ENCODE data around the gene SMPX.

- TF ChIP-seq TCF4 (CRISPR knock-in tag; IDR thresholded peaks at IDR 0.05; ENCODE audit: borderline replicate concordance): no peak
- TF ChIP-seq PPARA (CRISPR knock-in tag; IDR thresholded peaks at IDR 0.05; ENCODE audit: borderline replicate concordance): no peak
- no peak for TF ChIP-seq PATZ1 (CRISPR knock-in tag; IDR thresholded peaks at IDR 0.05; ENCODE audit: borderline replicate concordance)
- no peak for TF ChIP-seq ZNF70 (CRISPR knock-in tag; IDR thresholded peaks at IDR 0.05)
- no peak for TF ChIP-seq ZFP3 (CRISPR knock-in tag; IDR thresholded peaks at IDR 0.05)
- no peak for TF ChIP-seq ZNF8 (CRISPR knock-in tag; IDR thresholded peaks at IDR 0.05)
- no peak for TF ChIP-seq TOX (CRISPR knock-in tag; IDR thresholded peaks at IDR 0.05; ENCODE audit: borderline replicate concordance)
- TF ChIP-seq ZFP30 (CRISPR knock-in tag; IDR thresholded peaks at IDR 0.05): no peak
- no peak for TF ChIP-seq RARB (CRISPR knock-in tag; IDR thresholded peaks at IDR 0.05)
- TF ChIP-seq ZC3H10 (CRISPR knock-in tag; IDR thresholded peaks at IDR 0.05): no peak
- TF ChIP-seq SNAI2 (CRISPR knock-in tag; IDR thresholded peaks at IDR 0.05): no peak
- no peak for TF ChIP-seq ARNTL (CRISPR knock-in tag; IDR thresholded peaks at IDR 0.05; ENCODE audit: borderline replicate concordance, low read depth)
- TF ChIP-seq OSR1 (CRISPR knock-in tag; IDR thresholded peaks at IDR 0.05): no peak
- TF ChIP-seq POU6F1 (CRISPR knock-in tag; IDR thresholded peaks at IDR 0.05; ENCODE audit: borderline replicate concordance, low read depth): no peak
Measured at GRCh38 chrX:21806691-21807090, 48.8 kb upstream of the SMPX start.
